ENCODE measurements around the gene KIAA0753.

GRCh38 chr17:6677158-6677831 is 36.8 kb upstream of the KIAA0753 start:
- TF ChIP-seq, protein P1, sequence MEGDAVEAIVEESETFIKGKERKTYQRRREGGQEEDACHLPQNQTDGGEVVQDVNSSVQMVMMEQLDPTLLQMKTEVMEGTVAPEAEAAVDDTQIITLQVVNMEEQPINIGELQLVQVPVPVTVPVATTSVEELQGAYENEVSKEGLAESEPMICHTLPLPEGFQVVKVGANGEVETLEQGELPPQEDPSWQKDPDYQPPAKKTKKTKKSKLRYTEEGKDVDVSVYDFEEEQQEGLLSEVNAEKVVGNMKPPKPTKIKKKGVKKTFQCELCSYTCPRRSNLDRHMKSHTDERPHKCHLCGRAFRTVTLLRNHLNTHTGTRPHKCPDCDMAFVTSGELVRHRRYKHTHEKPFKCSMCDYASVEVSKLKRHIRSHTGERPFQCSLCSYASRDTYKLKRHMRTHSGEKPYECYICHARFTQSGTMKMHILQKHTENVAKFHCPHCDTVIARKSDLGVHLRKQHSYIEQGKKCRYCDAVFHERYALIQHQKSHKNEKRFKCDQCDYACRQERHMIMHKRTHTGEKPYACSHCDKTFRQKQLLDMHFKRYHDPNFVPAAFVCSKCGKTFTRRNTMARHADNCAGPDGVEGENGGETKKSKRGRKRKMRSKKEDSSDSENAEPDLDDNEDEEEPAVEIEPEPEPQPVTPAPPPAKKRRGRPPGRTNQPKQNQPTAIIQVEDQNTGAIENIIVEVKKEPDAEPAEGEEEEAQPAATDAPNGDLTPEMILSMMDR (IDR thresholded peaks at IDR 0.05; ENCODE audit: control extremely low read depth in 1 of 3, insufficient read depth in 1 of 3, low read depth in 1 of 3, low read length in 3 of 3) = no peak
- TF ChIP-seq CHD1 (IDR thresholded peaks at IDR 0.05; ENCODE audit: low read depth, low read length) (no peak), EGR1 (IDR thresholded peaks at IDR 0.05; ENCODE audit: borderline replicate concordance, low read depth, low read length) (no peak), EZH2 (IDR thresholded peaks at IDR 0.05; ENCODE audit: low read depth, low read length, severe bottlenecking) (no peak), ZNF274 (IDR thresholded peaks at IDR 0.05; ENCODE audit: borderline replicate concordance, extremely low read depth, low read length) (no peak), PHF8 (conservative IDR thresholded peaks at IDR 0.05; ENCODE audit: low read depth, low read length) (no peak)
